Stimulated activated CD4-positive, alpha-beta T cell treated with anti-CD3 and anti-CD28 coated beads, TNF-alpha, amount 100 ng/mL, for 48 hours (primary cell): ENCODE results near the gene SELENBP1.
"Not testable (repeated sequence)": the region's sequence is repeated elsewhere in the genome, so short reads cannot be mapped to it uniquely, and the experiment has no call there.

ENCODE experiments used
- DNase-seq, 3 donors: peaks; one replicate each; pipeline ENCODE4 v3.0.0-alpha.2; 2020; ENCODE audit warnings: low read depth in 3 of 3

Gene SELENBP1

GRCh38 chr1:151372058-151372934, at the start of gene SELENBP1:
Gene SELENBP1 (minus strand): TSS chr1:151372705. CDS start chr1:151372641, 64 bp downstream.
- DNase-seq: no peak

GRCh38 chr1:151419819-151420218, 47.3 kb upstream of the SELENBP1 start:
- DNase-seq: no peak

GRCh38 chr1:151418081-151418480, 45.6 kb upstream of the SELENBP1 start:
- no peak for DNase-seq

- no peak for DNase-seq
Measured at GRCh38 chr1:151416231-151416630, 43.7 kb upstream of the SELENBP1 start.

- DNase-seq: no peak
Measured at GRCh38 chr1:151411884-151412283, 39.4 kb upstream of the SELENBP1 start.

- DNase-seq: no peak
Measured at GRCh38 chr1:151408891-151409290, 36.4 kb upstream of the SELENBP1 start.

GRCh38 chr1:151407304-151407703, 34.8 kb upstream of the SELENBP1 start:
- no peak for DNase-seq

- DNase-seq: no peak
Measured at GRCh38 chr1:151406176-151406575, 33.7 kb upstream of the SELENBP1 start.

GRCh38 chr1:151405187-151405951, 32.9 kb upstream of the SELENBP1 start:
- no peak for DNase-seq

GRCh38 chr1:151403612-151404011, 31.1 kb upstream of the SELENBP1 start:
- no peak for DNase-seq

GRCh38 chr1:151402764-151403163, 30.3 kb upstream of the SELENBP1 start:
- DNase-seq: no peak

GRCh38 chr1:151401860-151402259, 29.4 kb upstream of the SELENBP1 start:
- DNase-seq: no peak

- no peak for DNase-seq
Measured at GRCh38 chr1:151401125-151401788, 28.8 kb upstream of the SELENBP1 start.

- peak; percentile 61 to 69 (median 63) for DNase-seq
Measured at GRCh38 chr1:151399324-151400171, 27.0 kb upstream of the SELENBP1 start, which contains the start of gene PSMB4. Gene PSMB4 (plus strand): TSS chr1:151399573. CDS start chr1:151399588, 15 bp downstream.

- not testable (repeated sequence) for DNase-seq
Measured at GRCh38 chr1:151396265-151396664, 23.8 kb upstream of the SELENBP1 start.

GRCh38 chr1:151393583-151393982, 21.1 kb upstream of the SELENBP1 start:
- DNase-seq: no peak

GRCh38 chr1:151391079-151391563, 18.6 kb upstream of the SELENBP1 start:
- DNase-seq: no peak

- not testable (repeated sequence) for DNase-seq
Measured at GRCh38 chr1:151390221-151391078, 17.9 kb upstream of the SELENBP1 start.

GRCh38 chr1:151386002-151386401, 13.5 kb upstream of the SELENBP1 start:
- no peak for DNase-seq

- no peak for DNase-seq
Measured at GRCh38 chr1:151384584-151384983, 12.1 kb upstream of the SELENBP1 start.
